RWPE2 (cell line): ENCODE results near the gene WRAP53.

Experiments used
- ATAC-seq: fragments of 200-7000 bp; cut with Tn5 transposase; 3 replicates; pipeline ENCODE4 v1.9.1; 2021; ENCODE audit warnings: low read depth
- DNase-seq: peaks from one replicate; pipeline ENCODE4 v3.0.0-alpha.2; 2020; ENCODE audit warnings: low spot score
- H3K27ac ChIP-seq: fragments of 450-650 bp; 2 replicates; pipeline ENCODE4 v1.5.1; 2017; ENCODE audit warnings: mild to moderate bottlenecking; ENCODE audit not compliant: poor library complexity, severe bottlenecking
- H3K27me3 ChIP-seq: fragments of 250-450 bp; sonication (Bioruptor Pico); 2 replicates; pipeline ENCODE4 v1.5.1; 2021; ENCODE audit warnings: mild to moderate bottlenecking, moderate library complexity; ENCODE audit not compliant: insufficient read depth, poor library complexity, severe bottlenecking
- H3K36me3 ChIP-seq: fragments of 250-450 bp; sonication (Bioruptor Pico); 2 replicates; pipeline ENCODE4 v1.5.1; 2020; ENCODE audit warnings: low read depth, mild to moderate bottlenecking, moderate library complexity
- H3K4me1 ChIP-seq: fragments of 250-450 bp; sonication (Bioruptor Pico); 2 replicates; pipeline ENCODE4 v1.5.1; 2021; ENCODE audit warnings: mild to moderate bottlenecking, moderate library complexity; ENCODE audit not compliant: insufficient read depth, poor library complexity, severe bottlenecking
- H3K4me3 ChIP-seq: fragments of 250-450 bp; sonication (Bioruptor Pico); 2 replicates; pipeline ENCODE4 v1.5.1; 2021; ENCODE audit warnings: mild to moderate bottlenecking, moderate library complexity; ENCODE audit not compliant: severe bottlenecking
- H3K9me3 ChIP-seq: fragments of 250-450 bp; sonication (Bioruptor Pico); 2 replicates; pipeline ENCODE4 v1.5.1; 2021; ENCODE audit warnings: mild to moderate bottlenecking, moderate library complexity; ENCODE audit not compliant: severe bottlenecking
- CTCF ChIP-seq: fragments of 450-650 bp; IDR thresholded peaks from one replicate; pipeline ENCODE4 v1.5.1; 2017; ENCODE audit warnings: mild to moderate bottlenecking, moderate library complexity; ENCODE audit not compliant: poor library complexity, severe bottlenecking

Gene WRAP53

GRCh38 chr17:7721612-7722011 is 33.3 kb downstream of the WRAP53 start:
- no peak for TF ChIP-seq CTCF
- no peaks in the 10 kb centered on the region for H3K36me3 ChIP-seq
- no peak for ATAC-seq
- H3K4me3 ChIP-seq: no peak overlapping the region
- H3K4me1 ChIP-seq: no peaks in the 10 kb centered on the region
- H3K9me3 ChIP-seq: no peaks in the 10 kb centered on the region
- H3K27me3 ChIP-seq: no peaks in the 10 kb centered on the region
- DNase-seq: no peak
- H3K27ac ChIP-seq: no peak overlapping the region

GRCh38 chr17:7727886-7728285 is 39.6 kb downstream of the WRAP53 start:
- Histone ChIP-seq H3K4me3 (no peak overlapping the region), H3K9me3 (no peaks in the 10 kb centered on the region), H3K36me3 (no peaks in the 10 kb centered on the region), H3K4me1 (no peaks in the 10 kb centered on the region), H3K27me3 (no peaks in the 10 kb centered on the region), H3K27ac (no peak overlapping the region)
- no peak for DNase-seq
- TF ChIP-seq CTCF: no peak
- ATAC-seq: no peak

GRCh38 chr17:7729816-7730215 is 41.5 kb downstream of the WRAP53 start:
- DNase-seq: no peak
- no peaks in the 10 kb centered on the region for H3K9me3 ChIP-seq
- no peak for TF ChIP-seq CTCF
- H3K27ac ChIP-seq: no peak overlapping the region
- no peaks in the 10 kb centered on the region for H3K27me3 ChIP-seq
- H3K36me3 ChIP-seq: no peaks in the 10 kb centered on the region
- no peaks in the 10 kb centered on the region for H3K4me1 ChIP-seq
- no peak overlapping the region for H3K4me3 ChIP-seq
- no peak for ATAC-seq

GRCh38 chr17:7732981-7733539 is 44.8 kb downstream of the WRAP53 start:
- ATAC-seq: no peak
- H3K9me3 ChIP-seq: no peaks in the 10 kb centered on the region

More at GRCh38 chr17:7732981-7733539, 44.8 kb downstream of the WRAP53 start:
- Histone ChIP-seq H3K27me3 (no peaks in the 10 kb centered on the region), H3K4me1 (no peaks in the 10 kb centered on the region), H3K27ac (no peak overlapping the region), H3K36me3 (no peaks in the 10 kb centered on the region), H3K4me3 (no peak overlapping the region)
- TF ChIP-seq CTCF: no peak
- DNase-seq: no peak
